Gastrocnemius medialis (tissue), 4 donors: ENCODE data around the gene SMTN.

Experiments
- POLR2A ChIP-seq, 2 donors: fragments of 450-650 bp; IDR thresholded peaks; one replicate each; pipeline ENCODE4 v1.6.1; 2017; ENCODE audit warnings: antibody characterized with exemption in 2 of 2, mild to moderate bottlenecking in 2 of 2, moderate library complexity in 2 of 2
- TF ChIP-seq, protein P1 (sequence below), 5 experiments: fragments of 450-650 bp in 3 of 5; fragments of 200-600 bp in 2 of 5; sonication (generic) in 2 of 5; IDR thresholded peaks in 4 of 5; conservative IDR thresholded peaks in 1 of 5; 1 replicate in 4 of 5; 2 replicates in 1 of 5; pipeline ENCODE4 v1.5.1; 2016 to 2019; ENCODE audit warnings: antibody characterized with exemption in 5 of 5, mild to moderate bottlenecking in 3 of 5, moderate library complexity in 3 of 5

DNA sequence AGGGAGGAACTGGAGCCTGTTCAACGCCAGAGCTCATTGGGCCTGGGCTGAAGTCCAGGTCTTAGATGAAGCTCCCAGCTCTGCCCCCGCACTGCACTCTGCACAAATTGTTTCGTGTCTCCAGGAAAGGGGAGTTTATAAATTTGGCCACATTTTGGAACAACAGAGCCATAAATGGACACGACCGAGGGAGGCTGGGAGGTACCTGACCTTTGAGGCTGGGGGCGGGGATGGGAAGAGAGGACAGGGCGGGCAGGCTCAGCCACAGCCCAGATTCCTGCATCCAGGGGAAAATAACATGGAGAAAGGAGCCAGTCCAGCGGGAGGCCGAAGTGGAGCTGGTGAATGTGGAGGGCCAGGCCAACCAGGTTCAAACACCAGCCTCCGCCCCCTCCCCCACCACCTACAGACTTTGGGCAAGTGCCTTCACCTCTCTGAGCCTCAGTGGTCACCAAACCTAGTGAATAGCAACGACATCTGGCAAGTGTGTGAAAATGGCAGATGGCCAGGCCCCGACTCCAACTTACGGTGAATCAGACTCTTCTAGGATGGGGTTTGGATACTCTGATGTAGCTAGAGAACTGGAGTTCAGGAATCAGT, 36.8 kb upstream of the SMTN start:
- no peak for TF ChIP-seq POLR2A (IDR thresholded peaks at IDR 0.05)
- TF ChIP-seq, protein P1, sequence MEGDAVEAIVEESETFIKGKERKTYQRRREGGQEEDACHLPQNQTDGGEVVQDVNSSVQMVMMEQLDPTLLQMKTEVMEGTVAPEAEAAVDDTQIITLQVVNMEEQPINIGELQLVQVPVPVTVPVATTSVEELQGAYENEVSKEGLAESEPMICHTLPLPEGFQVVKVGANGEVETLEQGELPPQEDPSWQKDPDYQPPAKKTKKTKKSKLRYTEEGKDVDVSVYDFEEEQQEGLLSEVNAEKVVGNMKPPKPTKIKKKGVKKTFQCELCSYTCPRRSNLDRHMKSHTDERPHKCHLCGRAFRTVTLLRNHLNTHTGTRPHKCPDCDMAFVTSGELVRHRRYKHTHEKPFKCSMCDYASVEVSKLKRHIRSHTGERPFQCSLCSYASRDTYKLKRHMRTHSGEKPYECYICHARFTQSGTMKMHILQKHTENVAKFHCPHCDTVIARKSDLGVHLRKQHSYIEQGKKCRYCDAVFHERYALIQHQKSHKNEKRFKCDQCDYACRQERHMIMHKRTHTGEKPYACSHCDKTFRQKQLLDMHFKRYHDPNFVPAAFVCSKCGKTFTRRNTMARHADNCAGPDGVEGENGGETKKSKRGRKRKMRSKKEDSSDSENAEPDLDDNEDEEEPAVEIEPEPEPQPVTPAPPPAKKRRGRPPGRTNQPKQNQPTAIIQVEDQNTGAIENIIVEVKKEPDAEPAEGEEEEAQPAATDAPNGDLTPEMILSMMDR (IDR thresholded peaks at IDR 0.05 in 4 of 5, conservative IDR thresholded peaks at IDR 0.05 in 1 of 5): no peak
